ENCODE results near the gene ANKRD33.
A peak's percentile ranks its signal among the peaks of the same experiment; 100 is the strongest.

ANKRD33 gene

GRCh38 chr12:51887476-51888315, at the start of gene ANKRD33:
TSS of gene ANKRD33 (plus strand) at chr12:51888103. CDS start at chr12:51888187, 84 bp downstream.
- no peak for DNase-seq (ENCODE audit: low spot score)

- no peak for DNase-seq (ENCODE audit: low spot score)
Measured at GRCh38 chr12:51838762-51839161, 49.1 kb upstream of the ANKRD33 start.

GRCh38 chr12:51839310-51839947, 48.5 kb upstream of the ANKRD33 start:
- DNase-seq (ENCODE audit: low spot score), result no peak

GRCh38 chr12:51840966-51841365, 46.9 kb upstream of the ANKRD33 start:
- DNase-seq (ENCODE audit: low spot score), result no peak

GRCh38 chr12:51841727-51842126, 46.2 kb upstream of the ANKRD33 start:
- DNase-seq (ENCODE audit: low spot score), result no peak

GRCh38 chr12:51844854-51845253, 43.0 kb upstream of the ANKRD33 start:
- no peak for DNase-seq (ENCODE audit: low spot score)

GRCh38 chr12:51845482-51845881, 42.4 kb upstream of the ANKRD33 start:
- DNase-seq (ENCODE audit: low spot score), result no peak

- no peak for DNase-seq (ENCODE audit: low spot score)
Measured at GRCh38 chr12:51846271-51846691, 41.6 kb upstream of the ANKRD33 start.

- DNase-seq (ENCODE audit: low spot score), result peak; percentile 78
Measured at GRCh38 chr12:51846911-51847642, 40.8 kb upstream of the ANKRD33 start.

GRCh38 chr12:51847643-51848325, 40.1 kb upstream of the ANKRD33 start:
- no peak for DNase-seq (ENCODE audit: low spot score)

GRCh38 chr12:51848326-51848727, 39.6 kb upstream of the ANKRD33 start, which contains the start of gene FIGNL2:
TSS of gene FIGNL2 (minus strand) at chr12:51848718. CDS start at chr12:51822413, 26,305 bp downstream.
- no peak for DNase-seq (ENCODE audit: low spot score)

- no peak for DNase-seq (ENCODE audit: low spot score)
Measured at GRCh38 chr12:51848841-51849735, 38.8 kb upstream of the ANKRD33 start.

- no peak for DNase-seq (ENCODE audit: low spot score)
Measured at GRCh38 chr12:51850081-51850964, 37.6 kb upstream of the ANKRD33 start.

- DNase-seq (ENCODE audit: low spot score), result no peak
Measured at GRCh38 chr12:51850965-51851299, 37.0 kb upstream of the ANKRD33 start.

GRCh38 chr12:51851413-51852124, 36.3 kb upstream of the ANKRD33 start:
- DNase-seq (ENCODE audit: low spot score), result no peak

GRCh38 chr12:51852404-51853137, 35.3 kb upstream of the ANKRD33 start:
- no peak for DNase-seq (ENCODE audit: low spot score)

- no peak for DNase-seq (ENCODE audit: low spot score)
Measured at GRCh38 chr12:51855586-51856428, 32.1 kb upstream of the ANKRD33 start.

GRCh38 chr12:51860986-51861385, 26.9 kb upstream of the ANKRD33 start:
- no peak for DNase-seq (ENCODE audit: low spot score)

All from germinal center (tissue), 1 donor.